Hepatocyte (in vitro differentiated cells): Measurements from ENCODE around the gene CAMK2G.

Experiments
- CTCF ChIP-seq: fragments of 200-600 bp; sonication (generic); IDR thresholded peaks from 2 replicates; pipeline ENCODE4 v1.5.1; 2016; ENCODE audit warnings: antibody characterized with exemption, mild to moderate bottlenecking; ENCODE audit not compliant: poor library complexity
- EZH2 ChIP-seq: fragments of 200-600 bp; sonication (generic); IDR thresholded peaks from 2 replicates; pipeline ENCODE4 v1.6.1; 2016; ENCODE audit warnings: antibody characterized with exemption, mild to moderate bottlenecking, borderline replicate concordance
- EZH2phosphoT487 ChIP-seq: fragments of 200-600 bp; sonication (generic); IDR thresholded peaks from one replicate; pipeline ENCODE4 v1.6.1; 2018; ENCODE audit warnings: antibody characterized with exemption, mild to moderate bottlenecking, low read depth, moderate library complexity; ENCODE audit not compliant: unreplicated experiment, severe bottlenecking

DNA sequence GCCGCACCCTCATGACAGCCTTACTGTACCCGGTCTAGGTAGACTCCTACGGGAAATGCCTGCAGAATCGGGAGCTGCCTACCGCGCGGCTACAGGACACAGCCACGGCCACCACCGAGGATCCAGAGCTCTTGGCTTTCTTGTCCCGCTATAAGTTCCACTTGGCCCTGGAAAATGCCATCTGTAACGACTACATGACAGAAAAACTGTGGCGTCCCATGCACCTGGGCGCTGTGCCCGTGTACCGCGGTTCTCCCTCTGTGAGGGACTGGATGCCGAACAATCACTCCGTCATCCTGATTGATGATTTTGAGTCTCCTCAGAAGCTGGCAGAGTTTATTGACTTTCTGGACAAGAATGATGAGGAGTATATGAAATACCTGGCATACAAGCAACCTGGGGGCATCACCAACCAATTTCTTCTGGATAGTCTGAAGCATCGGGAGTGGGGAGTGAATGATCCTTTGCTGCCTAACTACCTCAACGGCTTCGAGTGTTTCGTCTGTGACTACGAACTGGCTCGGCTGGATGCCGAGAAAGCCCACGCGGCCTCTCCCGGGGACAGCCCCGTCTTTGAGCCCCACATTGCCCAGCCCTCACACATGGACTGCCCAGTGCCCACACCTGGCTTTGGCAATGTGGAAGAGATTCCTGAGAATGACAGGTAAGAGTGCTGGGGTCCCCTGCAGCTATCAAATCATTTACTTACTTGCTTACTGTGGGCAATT is 101.0 kb downstream of the CAMK2G start:
- TF ChIP-seq EZH2phosphoT487, result no peak
- no peak for TF ChIP-seq EZH2
- TF ChIP-seq CTCF, result no peak
